ENCODE results near the gene MED22. TPM values are rescaled to one million over a fixed set of nuclear protein-coding genes. Genes with fewer than 3 reads are reported as not detected.

MED22 gene
- total RNA-seq, 1 experiment from 2014 or later = 18.6 TPM

- no peaks in the 10 kb centered on the region for H3K36me3 ChIP-seq (ENCODE audit: control insufficient read depth in 1 of 2, insufficient read depth in 2 of 2, low read length in 2 of 2)
- H3K79me2 ChIP-seq (ENCODE audit: insufficient read depth, low read length) = no peaks in the 10 kb centered on the region
- no peaks in the 10 kb centered on the region for H3K4me1 ChIP-seq (ENCODE audit: control insufficient read depth in 1 of 2, insufficient read depth in 2 of 2, low read length in 2 of 2)
- no peak overlapping the region for H3K4me2 ChIP-seq (ENCODE audit: low read length)
- no peak overlapping the region for H2AFZ ChIP-seq (ENCODE audit: low read depth, low read length, poor library complexity, severe bottlenecking)
- H3K9ac ChIP-seq (ENCODE audit: low read length) = no peak overlapping the region
- no peak overlapping the region for H3K27ac ChIP-seq (ENCODE audit: low read depth, low read length)
- H3K9me3 ChIP-seq (ENCODE audit: control insufficient read depth in 1 of 2, insufficient read depth in 1 of 2, low read depth in 1 of 2, low read length in 2 of 2) = peaks cover 0 to 10% of the 10 kb centered on the region in 2 experiments; a peak in 1 of 4 replicates
- H3K9me2 ChIP-seq (ENCODE audit: insufficient read depth) = no peaks in the 10 kb centered on the region
- ChIA-PET CTCF (no interaction called here), RAD21 (ENCODE audit: low non-redundant PET in 1 of 2, low total read pairs in 2 of 2, uncharacterized antibody in 2 of 2, unreplicated experiment in 2 of 2) (no interaction called here), POLR2A (no interaction called here)
- H3K4me3 ChIP-seq (replicated peaks in 1 of 2; ENCODE audit: low read depth in 1 of 2, low read length in 2 of 2) = no peak overlapping the region
- intact Hi-C loops (cut with micrococcal nuclease) = no loop called here
- no peak for DNase-seq (ENCODE audit: low read depth, low spot score)
- no peak for ATAC-seq
- no peak for TF ChIP-seq REST (IDR thresholded peaks at IDR 0.05; ENCODE audit: low read depth)
- TF ChIP-seq YY1 (IDR thresholded peaks at IDR 0.05; ENCODE audit: extremely low read depth, insufficient replicate concordance, low read depth, low read length) = no peak
- TF ChIP-seq SP1 (IDR thresholded peaks at IDR 0.05; ENCODE audit: low read depth) = no peak
- TF ChIP-seq EZH2 (IDR thresholded peaks at IDR 0.05) = no peak
- no peak for TF ChIP-seq ZNF274 (IDR thresholded peaks at IDR 0.05; ENCODE audit: low read depth, low read length)
- no peak for TF ChIP-seq FOSL1 (IDR thresholded peaks at IDR 0.05; ENCODE audit: low read depth)
- TF ChIP-seq MAX (IDR thresholded peaks at IDR 0.05) = no peak
- TF ChIP-seq ATF3 (IDR thresholded peaks at IDR 0.05) = no peak
- TF ChIP-seq SIN3A (IDR thresholded peaks at IDR 0.05; ENCODE audit: low read depth) = no peak
- TF ChIP-seq ZFX (IDR thresholded peaks at IDR 0.05) = no peak
- no TSS peak for BruUV-seq (replicated peaks)
- H3K27me3 ChIP-seq (ENCODE audit: insufficient read depth, low read length) = no peaks in the 10 kb centered on the region
- H4K20me1 ChIP-seq (ENCODE audit: insufficient read depth) = no peaks in the 10 kb centered on the region
Observed at GRCh38 chr9:133385452-133385851, 37.5 kb upstream of the MED22 start.
